ENCODE results near the gene NCKAP5.

NCKAP5 gene

GRCh38 chr2:133140620-133141019 is 427.6 kb downstream of the NCKAP5 start:
- H3K4me3 ChIP-seq (ENCODE audit: low read depth, low read length) = no peak overlapping the region

GRCh38 chr2:133139847-133140533 is 428.3 kb downstream of the NCKAP5 start:
- no peak overlapping the region for H3K4me3 ChIP-seq (ENCODE audit: low read depth, low read length)
- TF ChIP-seq CTCF (IDR thresholded peaks at IDR 0.05; ENCODE audit: low read depth, low read length) = no peak

More at GRCh38 chr2:133140620-133141019, 427.6 kb downstream of the NCKAP5 start:
- no peak for TF ChIP-seq CTCF (IDR thresholded peaks at IDR 0.05; ENCODE audit: low read depth, low read length)

- TF ChIP-seq CTCF (IDR thresholded peaks at IDR 0.05; ENCODE audit: low read depth, low read length) = no peak
- H3K4me3 ChIP-seq (ENCODE audit: low read depth, low read length) = no peak overlapping the region
Observed at GRCh38 chr2:133138693-133139092, 429.6 kb downstream of the NCKAP5 start.

- no peak for TF ChIP-seq CTCF (IDR thresholded peaks at IDR 0.05; ENCODE audit: low read depth, low read length)
- no peak overlapping the region for H3K4me3 ChIP-seq (ENCODE audit: low read depth, low read length)
Observed at GRCh38 chr2:133135035-133135654, 433.1 kb downstream of the NCKAP5 start.

GRCh38 chr2:133130548-133131246 is 437.6 kb downstream of the NCKAP5 start:
- no peak for TF ChIP-seq CTCF (IDR thresholded peaks at IDR 0.05; ENCODE audit: low read depth, low read length)
- H3K4me3 ChIP-seq (ENCODE audit: low read depth, low read length) = no peak overlapping the region

GRCh38 chr2:133124446-133124845 is 443.8 kb downstream of the NCKAP5 start:
- TF ChIP-seq CTCF (IDR thresholded peaks at IDR 0.05; ENCODE audit: low read depth, low read length) = no peak
- no peak overlapping the region for H3K4me3 ChIP-seq (ENCODE audit: low read depth, low read length)

- TF ChIP-seq CTCF (IDR thresholded peaks at IDR 0.05; ENCODE audit: low read depth, low read length) = no peak
- no peak overlapping the region for H3K4me3 ChIP-seq (ENCODE audit: low read depth, low read length)
Observed at GRCh38 chr2:133123904-133124303, 444.4 kb downstream of the NCKAP5 start.
